Measurements from ENCODE around the gene SPSB1.

Gene SPSB1

DNA sequence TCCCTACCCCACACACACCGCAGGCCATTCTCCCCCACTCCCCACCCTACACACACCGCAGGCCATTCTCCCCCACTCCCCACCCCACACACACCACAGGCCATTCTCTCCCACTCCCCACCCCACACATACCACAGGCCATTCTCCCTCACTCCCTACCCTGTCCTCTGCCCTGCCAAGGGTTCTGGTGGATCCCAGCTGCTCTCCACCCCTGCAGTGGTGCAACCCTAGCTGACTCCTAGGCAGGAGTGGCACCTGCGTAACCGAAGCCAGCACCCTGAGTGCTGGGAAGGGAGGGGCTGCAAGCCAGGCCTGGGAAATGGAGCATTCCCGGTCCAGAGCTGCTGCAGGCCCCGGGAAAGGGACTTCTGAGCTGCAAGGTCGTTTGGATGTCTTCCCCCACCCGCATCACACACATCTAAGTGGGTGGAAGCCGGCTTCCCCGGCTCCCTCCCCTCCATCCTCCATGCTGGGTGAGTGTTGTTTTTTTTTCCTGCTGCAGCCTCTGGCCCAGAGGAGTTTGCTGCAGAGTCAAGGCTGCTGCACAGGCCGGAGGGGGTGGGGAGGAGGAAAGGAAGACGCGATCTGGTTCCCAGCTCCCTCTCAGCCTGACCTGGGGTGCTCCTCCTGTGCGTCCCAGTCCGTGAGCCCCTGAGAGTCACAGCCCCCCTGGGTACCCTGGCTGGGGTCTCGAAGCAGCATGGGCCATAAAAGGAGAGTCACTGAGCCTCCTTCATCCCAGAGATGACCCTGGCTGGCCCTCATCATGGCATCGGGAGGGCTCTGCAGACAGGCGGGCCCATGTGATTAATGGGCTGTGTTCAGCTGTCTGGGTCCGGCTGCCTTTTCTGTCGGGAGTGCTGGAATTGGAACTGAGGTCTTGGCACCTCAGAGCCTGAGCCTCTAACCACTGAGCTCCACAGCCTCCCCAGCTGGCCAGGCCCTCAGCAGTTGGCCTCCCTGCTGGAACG is 42.0 kb upstream of the SPSB1 start:
- no peaks in the 10 kb centered on the region for H3K9me3 Mint-ChIP-seq
- peaks cover 12 to 24% of the 10 kb centered on the region in 2 donors for H3K4me1 Mint-ChIP-seq (ENCODE audit: low read depth in 2 of 2)
- H3K27me3 Mint-ChIP-seq, result no peaks in the 10 kb centered on the region
- DNase-seq, result no peak
- ATAC-seq (replicated peaks), result no peak
- H3K36me3 Mint-ChIP-seq (ENCODE audit: insufficient read depth), result peaks cover 7% of the 10 kb centered on the region
- no peak overlapping the region for H3K27ac Mint-ChIP-seq
- H3K4me3 Mint-ChIP-seq, result no peak overlapping the region

GRCh38 chr1:9251501-9251900 is 41.2 kb upstream of the SPSB1 start:
- Mint-ChIP-seq H3K36me3 (ENCODE audit: insufficient read depth) (peaks cover 9% of the 10 kb centered on the region), H3K27me3 (no peaks in the 10 kb centered on the region), H3K27ac (no peak overlapping the region), H3K4me3 (no peak overlapping the region), H3K4me1 (ENCODE audit: low read depth in 2 of 2) (peaks cover 13 to 24% of the 10 kb centered on the region in 2 donors), H3K9me3 (no peaks in the 10 kb centered on the region)
- no peak for ATAC-seq (replicated peaks)
- no peak for DNase-seq

DNA sequence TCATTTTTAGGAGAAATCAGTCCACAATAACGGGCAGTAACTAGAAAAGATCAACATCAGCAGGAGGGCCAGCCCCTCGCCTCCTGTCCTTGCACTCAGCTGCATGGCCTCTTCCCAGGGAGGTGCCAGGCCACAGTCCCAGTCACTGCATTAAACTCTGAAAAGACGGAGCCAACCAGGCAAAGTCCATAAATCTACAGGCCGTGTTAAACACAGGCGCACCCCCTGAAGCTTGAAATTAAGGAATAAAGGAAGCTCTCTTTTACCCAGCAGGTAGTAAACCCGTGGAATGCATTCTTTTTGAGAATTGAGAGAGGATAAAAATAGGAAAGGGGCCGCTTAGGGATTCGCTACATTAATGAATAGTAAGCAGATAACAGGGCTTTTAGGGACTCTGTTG is 39.7 kb upstream of the SPSB1 start:
- H3K4me3 Mint-ChIP-seq, result no peak overlapping the region
- no peak for DNase-seq
- H3K9me3 Mint-ChIP-seq, result no peaks in the 10 kb centered on the region
- no peak for ATAC-seq (replicated peaks)
- peak overlapping the region; percentile 44 to 55 for H3K27ac Mint-ChIP-seq
- H3K4me1 Mint-ChIP-seq (ENCODE audit: low read depth in 2 of 2), result peaks cover 13 to 24% of the 10 kb centered on the region in 2 donors
- no peaks in the 10 kb centered on the region for H3K27me3 Mint-ChIP-seq
- H3K36me3 Mint-ChIP-seq (ENCODE audit: insufficient read depth), result peaks cover 9% of the 10 kb centered on the region

DNA sequence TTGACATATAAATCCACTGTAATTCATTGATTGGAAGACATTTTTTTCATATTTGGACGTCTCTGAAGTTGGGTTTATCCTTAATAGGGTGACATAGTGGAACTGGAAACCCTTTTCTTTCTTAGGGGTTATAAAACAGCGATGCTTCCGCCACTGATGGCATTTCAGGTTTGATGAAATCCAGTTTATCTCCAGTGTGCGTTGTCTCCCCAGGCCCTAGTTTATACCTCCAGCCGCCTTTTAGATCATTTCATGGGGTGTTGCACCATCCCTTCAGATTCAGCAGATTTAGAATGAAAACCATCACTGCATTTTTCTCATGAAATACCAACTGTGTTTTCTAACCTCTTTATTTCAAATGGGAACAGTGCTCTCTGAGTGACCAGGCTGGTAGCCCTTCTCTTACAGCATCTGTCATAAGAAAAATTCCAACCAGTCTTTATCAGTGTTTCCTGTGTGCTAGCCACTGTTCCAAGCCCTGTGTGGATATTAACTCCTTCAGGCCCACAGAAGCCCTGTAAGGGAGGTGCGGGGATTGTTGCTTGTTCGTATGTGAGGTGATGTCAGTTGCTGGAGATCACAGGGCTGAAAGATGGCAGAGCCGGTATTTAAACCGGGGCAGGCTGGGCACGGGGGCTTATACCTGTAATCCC is 39.1 kb upstream of the SPSB1 start:
- peaks cover 15 to 28% of the 10 kb centered on the region in 2 donors for H3K4me1 Mint-ChIP-seq (ENCODE audit: low read depth in 2 of 2)
- ATAC-seq (replicated peaks), result no peak
- peaks cover 9% of the 10 kb centered on the region for H3K36me3 Mint-ChIP-seq (ENCODE audit: insufficient read depth)
- no peak overlapping the region for H3K4me3 Mint-ChIP-seq
- peak overlapping the region in 1 of 2 donors; percentile 44 for H3K27ac Mint-ChIP-seq
- no peak for DNase-seq
- no peaks in the 10 kb centered on the region for H3K9me3 Mint-ChIP-seq
- H3K27me3 Mint-ChIP-seq, result no peaks in the 10 kb centered on the region

DNA sequence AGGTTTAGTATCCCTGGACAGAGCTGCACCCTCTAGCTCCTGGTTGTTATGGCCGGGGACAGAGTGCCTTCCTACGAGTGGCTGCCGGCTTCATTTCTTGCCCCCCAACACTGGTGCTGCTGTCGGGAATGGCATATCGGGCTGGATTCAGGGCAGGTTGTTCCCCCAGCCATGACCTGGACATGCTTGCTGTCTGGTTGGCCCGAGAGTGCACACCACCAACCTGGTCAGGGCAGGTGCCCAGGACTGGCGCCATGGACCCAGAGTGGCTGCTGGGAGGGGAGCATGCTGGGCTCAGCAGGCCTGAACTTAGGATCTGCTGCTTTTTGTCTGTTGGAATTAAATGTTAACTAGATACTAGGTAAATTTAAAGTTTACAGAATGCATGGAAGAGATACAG is 36.4 kb upstream of the SPSB1 start:
- Mint-ChIP-seq H3K4me1 (ENCODE audit: low read depth in 2 of 2) (peaks cover 37 to 46% of the 10 kb centered on the region in 2 donors), H3K4me3 (no peak overlapping the region), H3K36me3 (ENCODE audit: insufficient read depth) (peaks cover 10% of the 10 kb centered on the region), H3K9me3 (no peaks in the 10 kb centered on the region), H3K27me3 (no peaks in the 10 kb centered on the region), H3K27ac (no peak overlapping the region)
- DNase-seq, result no peak
- no peak for ATAC-seq (replicated peaks)

GRCh38 chr1:9257851-9258250 is 34.8 kb upstream of the SPSB1 start:
- Mint-ChIP-seq H3K9me3 (no peaks in the 10 kb centered on the region), H3K4me1 (ENCODE audit: low read depth in 2 of 2) (peaks cover 35 to 45% of the 10 kb centered on the region in 2 donors), H3K36me3 (ENCODE audit: insufficient read depth) (peaks cover 8% of the 10 kb centered on the region), H3K27ac (no peak overlapping the region), H3K4me3 (no peak overlapping the region), H3K27me3 (no peaks in the 10 kb centered on the region)
- no peak for ATAC-seq (replicated peaks)
- no peak for DNase-seq

GRCh38 chr1:9258629-9259028 is 34.1 kb upstream of the SPSB1 start:
- ATAC-seq (replicated peaks), result no peak
- H3K27ac Mint-ChIP-seq, result peak overlapping the region; percentile 35 to 47
- H3K27me3 Mint-ChIP-seq, result no peaks in the 10 kb centered on the region
- H3K9me3 Mint-ChIP-seq, result no peaks in the 10 kb centered on the region
- peaks cover 33 to 40% of the 10 kb centered on the region in 2 donors for H3K4me1 Mint-ChIP-seq (ENCODE audit: low read depth in 2 of 2)
- no peak overlapping the region for H3K4me3 Mint-ChIP-seq
- DNase-seq, result no peak
- H3K36me3 Mint-ChIP-seq (ENCODE audit: insufficient read depth), result peaks cover 6% of the 10 kb centered on the region

- DNase-seq (no peak), ATAC-seq (replicated peaks) (peak; percentile 16)
- Mint-ChIP-seq H3K4me1 (ENCODE audit: low read depth in 2 of 2) (peaks cover 27 to 31% of the 10 kb centered on the region in 2 donors), H3K36me3 (ENCODE audit: insufficient read depth) (peaks cover 10% of the 10 kb centered on the region), H3K4me3 (no peak overlapping the region), H3K27me3 (no peaks in the 10 kb centered on the region), H3K9me3 (no peaks in the 10 kb centered on the region), H3K27ac (peak overlapping the region; percentile 86 to 88)
Measured at GRCh38 chr1:9260059-9260766, 32.5 kb upstream of the SPSB1 start.

- no peak overlapping the region for H3K4me3 Mint-ChIP-seq
- ATAC-seq (replicated peaks) (no peak), DNase-seq (no peak)
- H3K9me3 Mint-ChIP-seq, result no peaks in the 10 kb centered on the region
- H3K27me3 Mint-ChIP-seq, result no peaks in the 10 kb centered on the region
- peaks cover 27 to 29% of the 10 kb centered on the region in 2 donors for H3K4me1 Mint-ChIP-seq (ENCODE audit: low read depth in 2 of 2)
- H3K27ac Mint-ChIP-seq, result peak overlapping the region in 1 of 2 donors; percentile 86
- peaks cover 7% of the 10 kb centered on the region for H3K36me3 Mint-ChIP-seq (ENCODE audit: insufficient read depth)
Measured at GRCh38 chr1:9261496-9261895, 31.2 kb upstream of the SPSB1 start.

- Mint-ChIP-seq H3K27me3 (no peaks in the 10 kb centered on the region), H3K4me3 (no peak overlapping the region), H3K9me3 (no peaks in the 10 kb centered on the region), H3K27ac (no peak overlapping the region), H3K4me1 (ENCODE audit: low read depth in 2 of 2) (peaks cover 32 to 33% of the 10 kb centered on the region in 2 donors), H3K36me3 (ENCODE audit: insufficient read depth) (peaks cover 7% of the 10 kb centered on the region)
- no peak for ATAC-seq (replicated peaks)
- no peak for DNase-seq
Measured at GRCh38 chr1:9262096-9262986, 30.4 kb upstream of the SPSB1 start.

DNA sequence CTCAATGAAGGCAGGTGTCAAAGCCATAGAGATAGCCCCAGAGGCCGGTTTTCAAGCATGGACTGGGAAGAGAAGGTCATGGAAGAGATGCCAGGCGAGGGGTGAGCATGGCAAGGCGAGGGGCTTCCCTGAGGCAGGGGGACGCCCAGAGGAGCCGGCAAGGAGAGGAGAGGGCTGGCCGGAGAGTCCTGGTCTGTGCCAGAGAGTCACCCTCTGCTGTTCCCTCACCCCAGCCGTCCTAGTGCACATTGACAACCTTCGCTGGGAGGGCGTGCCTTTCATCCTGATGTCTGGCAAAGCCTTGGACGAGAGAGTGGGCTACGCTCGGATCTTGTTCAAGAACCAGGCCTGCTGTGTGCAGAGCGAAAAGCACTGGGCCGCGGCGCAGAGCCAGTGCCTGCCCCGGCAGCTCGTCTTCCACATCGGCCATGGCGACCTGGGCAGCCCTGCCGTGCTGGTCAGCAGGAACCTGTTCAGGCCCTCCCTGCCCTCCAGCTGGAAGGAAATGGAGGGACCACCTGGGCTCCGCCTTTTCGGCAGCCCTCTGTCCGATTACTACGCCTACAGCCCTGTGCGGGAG is 29.3 kb upstream of the SPSB1 start:
- H3K9me3 Mint-ChIP-seq, result no peaks in the 10 kb centered on the region
- H3K4me1 Mint-ChIP-seq (ENCODE audit: low read depth in 2 of 2), result peaks cover 29 to 32% of the 10 kb centered on the region in 2 donors
- no peak overlapping the region for H3K4me3 Mint-ChIP-seq
- peaks cover 7% of the 10 kb centered on the region for H3K36me3 Mint-ChIP-seq (ENCODE audit: insufficient read depth)
- H3K27ac Mint-ChIP-seq, result no peak overlapping the region
- DNase-seq (no peak), ATAC-seq (replicated peaks) (no peak)
- no peaks in the 10 kb centered on the region for H3K27me3 Mint-ChIP-seq

- Mint-ChIP-seq H3K36me3 (ENCODE audit: insufficient read depth) (peaks cover 7% of the 10 kb centered on the region), H3K27ac (no peak overlapping the region), H3K9me3 (no peaks in the 10 kb centered on the region), H3K4me1 (ENCODE audit: low read depth in 2 of 2) (peaks cover 23 to 24% of the 10 kb centered on the region in 2 donors), H3K27me3 (no peaks in the 10 kb centered on the region), H3K4me3 (no peak overlapping the region)
- DNase-seq, result no peak
- ATAC-seq (replicated peaks), result no peak
Measured at GRCh38 chr1:9263984-9264872, 28.5 kb upstream of the SPSB1 start.
